PC-3 (cell line): Measurements from ENCODE around the gene NFU1.

ENCODE experiments used
- EZH2 ChIP-seq: fragments of 300-600 bp; sonication (generic); IDR thresholded peaks from one replicate; pipeline ENCODE4 v1.6.1; 2017; ENCODE audit warnings: antibody characterized with exemption, mild to moderate bottlenecking, low read length; ENCODE audit not compliant: unreplicated experiment
- TF ChIP-seq, protein P1 (sequence below): fragments of 300-600 bp; sonication (generic); conservative IDR thresholded peaks from 2 replicates; pipeline ENCODE4 v1.5.1; 2017; ENCODE audit warnings: antibody characterized with exemption, low read depth, mild to moderate bottlenecking, low read length

DNA sequence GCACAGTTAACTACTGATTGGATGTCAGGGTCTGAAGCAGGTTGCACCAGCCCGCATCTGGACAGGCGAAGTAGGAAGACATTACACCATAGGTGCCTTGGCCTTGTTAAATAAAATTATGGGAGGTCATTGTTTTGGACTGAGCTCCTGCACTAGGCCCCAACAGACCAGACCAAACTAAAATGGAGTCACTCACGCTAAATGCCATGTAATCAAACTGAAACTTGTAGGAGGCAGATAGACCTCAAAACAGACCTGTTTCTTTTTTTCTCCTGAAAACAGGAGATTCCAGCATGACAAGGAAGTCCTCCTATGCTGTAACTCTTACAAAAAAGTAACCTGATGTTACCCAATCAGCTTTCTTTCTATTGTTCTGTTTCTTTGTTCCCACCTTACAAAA lies 15.5 kb upstream of the NFU1 start:
- TF ChIP-seq, protein P1, sequence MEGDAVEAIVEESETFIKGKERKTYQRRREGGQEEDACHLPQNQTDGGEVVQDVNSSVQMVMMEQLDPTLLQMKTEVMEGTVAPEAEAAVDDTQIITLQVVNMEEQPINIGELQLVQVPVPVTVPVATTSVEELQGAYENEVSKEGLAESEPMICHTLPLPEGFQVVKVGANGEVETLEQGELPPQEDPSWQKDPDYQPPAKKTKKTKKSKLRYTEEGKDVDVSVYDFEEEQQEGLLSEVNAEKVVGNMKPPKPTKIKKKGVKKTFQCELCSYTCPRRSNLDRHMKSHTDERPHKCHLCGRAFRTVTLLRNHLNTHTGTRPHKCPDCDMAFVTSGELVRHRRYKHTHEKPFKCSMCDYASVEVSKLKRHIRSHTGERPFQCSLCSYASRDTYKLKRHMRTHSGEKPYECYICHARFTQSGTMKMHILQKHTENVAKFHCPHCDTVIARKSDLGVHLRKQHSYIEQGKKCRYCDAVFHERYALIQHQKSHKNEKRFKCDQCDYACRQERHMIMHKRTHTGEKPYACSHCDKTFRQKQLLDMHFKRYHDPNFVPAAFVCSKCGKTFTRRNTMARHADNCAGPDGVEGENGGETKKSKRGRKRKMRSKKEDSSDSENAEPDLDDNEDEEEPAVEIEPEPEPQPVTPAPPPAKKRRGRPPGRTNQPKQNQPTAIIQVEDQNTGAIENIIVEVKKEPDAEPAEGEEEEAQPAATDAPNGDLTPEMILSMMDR: no peak
- no peak for TF ChIP-seq EZH2
